Effector memory CD8-positive, alpha-beta T cell (primary cell): ENCODE measurements around the gene FOXRED2.

ENCODE experiments used
- ATAC-seq: fragments of 150-1000 bp; cut with Tn5 transposase; replicated peaks from 2 replicates; pipeline ENCODE4 v1.10.0; 2021; ENCODE audit warnings: mild to moderate bottlenecking, moderate library complexity
- DNase-seq, 3 experiments: peaks; one replicate each; pipeline ENCODE4 v3.0.0; 2021
- H3K27ac Mint-ChIP-seq, 2 donors: one replicate each; pipeline ENCODE4 v1.8.0; 2022; ENCODE audit warnings: mild to moderate bottlenecking in 2 of 2, mixed read lengths in 2 of 2, moderate library complexity in 2 of 2
- H3K27me3 Mint-ChIP-seq, 2 donors: one replicate each; pipeline ENCODE4 v1.8.0; 2022; ENCODE audit warnings: mixed read lengths in 2 of 2
- H3K36me3 Mint-ChIP-seq: one replicate; pipeline ENCODE4 v1.8.0; 2022; ENCODE audit warnings: mild to moderate bottlenecking, moderate library complexity, mixed read lengths; ENCODE audit not compliant: insufficient read depth
- H3K4me1 Mint-ChIP-seq, 2 donors: one replicate each; pipeline ENCODE4 v1.8.0; 2022; ENCODE audit warnings: low read depth in 2 of 2, mixed read lengths in 2 of 2
- H3K4me3 Mint-ChIP-seq, 2 donors: one replicate each; pipeline ENCODE4 v1.8.0; 2022; ENCODE audit warnings: mild to moderate bottlenecking in 2 of 2, mixed read lengths in 2 of 2, moderate library complexity in 2 of 2
- H3K9me3 Mint-ChIP-seq, 2 donors: one replicate each; pipeline ENCODE4 v1.8.0; 2022; ENCODE audit warnings: mixed read lengths in 2 of 2

The FOXRED2 gene

GRCh38 chr22:36507518-36508010, 724 bp upstream of the FOXRED2 start:
- Mint-ChIP-seq H3K4me1 (peaks cover 0 to 13% of the 10 kb centered on the region in 2 donors), H3K9me3 (no peaks in the 10 kb centered on the region), H3K4me3 (no peak overlapping the region), H3K36me3 (peaks cover 31% of the 10 kb centered on the region), H3K27me3 (no peaks in the 10 kb centered on the region), H3K27ac (peak overlapping the region in 1 of 2 donors; percentile 69)
- no peak for ATAC-seq
- no peak for DNase-seq

GRCh38 chr22:36505998-36506635, 723 bp downstream of the FOXRED2 start:
- no peak for ATAC-seq
- no peak overlapping the region for H3K27ac Mint-ChIP-seq

GRCh38 chr22:36497910-36498665, 8.8 kb downstream of the FOXRED2 start:
- no peak overlapping the region for H3K27ac Mint-ChIP-seq
- H3K9me3 Mint-ChIP-seq, result no peaks in the 10 kb centered on the region
- no peak overlapping the region for H3K4me3 Mint-ChIP-seq
- no peaks in the 10 kb centered on the region for H3K27me3 Mint-ChIP-seq
- ATAC-seq (no peak), DNase-seq (no peak)
- H3K36me3 Mint-ChIP-seq, result peaks cover 3% of the 10 kb centered on the region
- H3K4me1 Mint-ChIP-seq, result no peaks in the 10 kb centered on the region

More at GRCh38 chr22:36505998-36506635, 723 bp downstream of the FOXRED2 start:
- Mint-ChIP-seq H3K4me1 (peaks cover 0 to 5% of the 10 kb centered on the region in 2 donors), H3K36me3 (peaks cover 17% of the 10 kb centered on the region), H3K9me3 (no peaks in the 10 kb centered on the region), H3K27me3 (no peaks in the 10 kb centered on the region), H3K4me3 (peak overlapping the region; percentile 68 to 69)
- DNase-seq, result no peak

- Mint-ChIP-seq H3K4me1 (no peaks in the 10 kb centered on the region), H3K36me3 (peaks cover 4% of the 10 kb centered on the region), H3K4me3 (no peak overlapping the region), H3K27ac (no peak overlapping the region), H3K9me3 (no peaks in the 10 kb centered on the region), H3K27me3 (no peaks in the 10 kb centered on the region)
- ATAC-seq, result peak; percentile 41
- no peak for DNase-seq
Observed at GRCh38 chr22:36493690-36494110, 13.1 kb downstream of the FOXRED2 start.

GRCh38 chr22:36492109-36492508, 14.7 kb downstream of the FOXRED2 start:
- Mint-ChIP-seq H3K4me3 (no peak overlapping the region), H3K9me3 (no peaks in the 10 kb centered on the region), H3K27ac (peak overlapping the region in 1 of 2 donors; percentile 15), H3K36me3 (peaks cover 6% of the 10 kb centered on the region), H3K4me1 (no peaks in the 10 kb centered on the region), H3K27me3 (no peaks in the 10 kb centered on the region)
- DNase-seq (no peak), ATAC-seq (no peak)

GRCh38 chr22:36491155-36491554, 15.7 kb downstream of the FOXRED2 start:
- ATAC-seq, result no peak
- Mint-ChIP-seq H3K27me3 (no peaks in the 10 kb centered on the region), H3K27ac (peak overlapping the region in 1 of 2 donors; percentile 14), H3K36me3 (peaks cover 10% of the 10 kb centered on the region), H3K4me3 (no peak overlapping the region), H3K4me1 (peaks cover 0 to 4% of the 10 kb centered on the region in 2 donors), H3K9me3 (no peaks in the 10 kb centered on the region)
- no peak for DNase-seq

GRCh38 chr22:36486619-36487384, 20.0 kb downstream of the FOXRED2 start:
- DNase-seq (peak; percentile 59 to 68 (median 61)), ATAC-seq (no peak)
- H3K4me3 Mint-ChIP-seq, result no peak overlapping the region
- peaks cover 12% of the 10 kb centered on the region for H3K36me3 Mint-ChIP-seq
- H3K27me3 Mint-ChIP-seq, result no peaks in the 10 kb centered on the region
- no peaks in the 10 kb centered on the region for H3K9me3 Mint-ChIP-seq
- H3K27ac Mint-ChIP-seq, result no peak overlapping the region
- H3K4me1 Mint-ChIP-seq, result peaks cover 4 to 7% of the 10 kb centered on the region in 2 donors

- H3K4me3 Mint-ChIP-seq, result peak within 1 kb of the TSS; percentile 89 to 96
- H3K36me3 Mint-ChIP-seq, result peaks cover 40% of the 10 kb centered on the region
- H3K27ac Mint-ChIP-seq, result peak within 1 kb of the TSS; percentile 96 to 99
- peaks cover 13 to 16% of the 10 kb centered on the region in 2 donors for H3K4me1 Mint-ChIP-seq
- H3K9me3 Mint-ChIP-seq, result no peaks in the 10 kb centered on the region
- peak; percentile 96 to 98 (median 97) for DNase-seq
- peak; percentile 89 for ATAC-seq
- no peaks in the 10 kb centered on the region for H3K27me3 Mint-ChIP-seq
Observed at GRCh38 chr22:36481393-36482168, 25.3 kb downstream of the FOXRED2 start, which contains the start of gene TXN2. TXN2 (minus strand) TSS chr22:36481640; CDS start chr22:36480837, 803 bp downstream.

- peaks cover 13 to 16% of the 10 kb centered on the region in 2 donors for H3K4me1 Mint-ChIP-seq
- H3K27me3 Mint-ChIP-seq, result no peaks in the 10 kb centered on the region
- DNase-seq (no peak), ATAC-seq (no peak)
- peak overlapping the region; percentile 89 to 96 for H3K4me3 Mint-ChIP-seq
- no peaks in the 10 kb centered on the region for H3K9me3 Mint-ChIP-seq
- H3K36me3 Mint-ChIP-seq, result peaks cover 43% of the 10 kb centered on the region
- H3K27ac Mint-ChIP-seq, result peak overlapping the region; percentile 96 to 99
Observed at GRCh38 chr22:36480941-36481392, 25.9 kb downstream of the FOXRED2 start.

- Mint-ChIP-seq H3K36me3 (peaks cover 56% of the 10 kb centered on the region), H3K27ac (no peak overlapping the region), H3K9me3 (no peaks in the 10 kb centered on the region), H3K4me3 (no peak overlapping the region), H3K27me3 (no peaks in the 10 kb centered on the region), H3K4me1 (peaks cover 13 to 16% of the 10 kb centered on the region in 2 donors)
- ATAC-seq, result no peak
- no peak for DNase-seq
Observed at GRCh38 chr22:36478966-36479365, 27.9 kb downstream of the FOXRED2 start.

GRCh38 chr22:36475341-36475740, 31.5 kb downstream of the FOXRED2 start:
- Mint-ChIP-seq H3K27me3 (no peaks in the 10 kb centered on the region), H3K9me3 (no peaks in the 10 kb centered on the region), H3K36me3 (peaks cover 56% of the 10 kb centered on the region), H3K27ac (peak overlapping the region in 1 of 2 donors; percentile 31), H3K4me3 (no peak overlapping the region), H3K4me1 (peaks cover 3 to 6% of the 10 kb centered on the region in 2 donors)
- no peak for DNase-seq
- ATAC-seq, result no peak

- ATAC-seq (no peak), DNase-seq (no peak)
- Mint-ChIP-seq H3K27ac (no peak overlapping the region), H3K9me3 (no peaks in the 10 kb centered on the region), H3K27me3 (no peaks in the 10 kb centered on the region), H3K36me3 (peaks cover 43% of the 10 kb centered on the region), H3K4me3 (no peak overlapping the region), H3K4me1 (peaks cover 8 to 14% of the 10 kb centered on the region in 2 donors)
Observed at GRCh38 chr22:36472689-36473088, 34.2 kb downstream of the FOXRED2 start.
